HepG2 (cell line): ENCODE data around the gene SERTAD1. TPM values are rescaled to one million over a fixed set of nuclear protein-coding genes. Genes with fewer than 3 reads are reported as not detected.

Source experiments
- BRD4 ChIP-seq: sonication (generic); formaldehyde crosslinking; IDR thresholded peaks from 2 replicates; pipeline ENCODE4 v1.4.0; 2020; ENCODE audit warnings: missing genetic modification reagents
- E2F5 ChIP-seq: sonication (generic); formaldehyde crosslinking; conservative IDR thresholded peaks from 2 replicates; pipeline ENCODE4 v1.4.0; 2020; ENCODE audit warnings: missing genetic modification reagents
- KAT2B ChIP-seq: fragments of 150-350 bp; IDR thresholded peaks from 2 replicates; pipeline ENCODE4 v1.6.1; 2014; ENCODE audit warnings: low read depth, low read length, borderline replicate concordance
- PAF1 ChIP-seq: IDR thresholded peaks from 2 replicates; pipeline ENCODE4 v1.6.1; 2016; ENCODE audit warnings: missing genetic modification reagents, missing compliant biosample characterization
- PHF21A ChIP-seq: sonication (generic); formaldehyde crosslinking; IDR thresholded peaks from 2 replicates; pipeline ENCODE4 v1.5.0; 2020; ENCODE audit warnings: mild to moderate bottlenecking, missing genetic modification reagents
- TBX2 ChIP-seq: sonication (generic); formaldehyde crosslinking; IDR thresholded peaks from 2 replicates; pipeline ENCODE4 v1.5.0; 2020; ENCODE audit warnings: missing genetic modification reagents, mild to moderate bottlenecking, borderline replicate concordance
- USF2 ChIP-seq, 2 experiments: sonication (generic) in 1 of 2; formaldehyde crosslinking in 1 of 2; IDR thresholded peaks; 2 replicates each; pipeline versions ENCODE4 v1.5.1 to v1.6.1; 2011 to 2020; ENCODE audit warnings: borderline replicate concordance in 1 of 2, low read depth in 1 of 2, low read length in 1 of 2, mild to moderate bottlenecking in 1 of 2, missing genetic modification reagents in 1 of 2, moderate library complexity in 1 of 2
- ZBTB4 ChIP-seq: sonication (generic); formaldehyde crosslinking; IDR thresholded peaks from 2 replicates; pipeline ENCODE4 v1.4.0; 2020; ENCODE audit warnings: missing genetic modification reagents, mild to moderate bottlenecking, borderline replicate concordance
- ZBTB8A ChIP-seq: sonication (generic); formaldehyde crosslinking; IDR thresholded peaks from 2 replicates; pipeline ENCODE4 v1.4.0; 2020; ENCODE audit warnings: mild to moderate bottlenecking, low read depth, missing genetic modification reagents, borderline replicate concordance
- ZMAT3 ChIP-seq: sonication (generic); formaldehyde crosslinking; conservative IDR thresholded peaks from 2 replicates; pipeline ENCODE4 v1.7.0; 2021; ENCODE audit warnings: missing genetic modification reagents
- ZNF292 ChIP-seq: sonication (generic); formaldehyde crosslinking; IDR thresholded peaks from 2 replicates; pipeline ENCODE4 v1.8.1; 2022; ENCODE audit warnings: mild to moderate bottlenecking, low read depth, missing genetic modification reagents, borderline replicate concordance
- ZNF691 ChIP-seq: sonication (generic); formaldehyde crosslinking; IDR thresholded peaks from 2 replicates; pipeline ENCODE4 v1.4.0; 2020; ENCODE audit warnings: missing genetic modification reagents, low read depth, mild to moderate bottlenecking, borderline replicate concordance
- polyA plus RNA-seq, 8 experiments: library from polyadenylated mRNA; depleted of rRNA in 3 of 8; stranded (reverse) in 7 of 8; unstranded in 1 of 8; fragments of >200 nt; fragmentation: Illumina TruSeq in 4 of 8; extraction: Trizol in 4 of 8; gene quantifications; 2 replicates each; pipeline versions ENCODE4 v1.2.1 to v1.2.3, GENCODE V29; 2011 to 2016; ENCODE audit warnings: low read depth in 4 of 8, missing spikeins in 1 of 8, mixed read lengths in 1 of 8; ENCODE audit not compliant: insufficient read depth in 1 of 8
- total RNA-seq, 5 experiments: library from RNA; depleted of rRNA; stranded (reverse); fragments of >200 nt; fragmentation: Illumina TruSeq; extraction: Trizol; gene quantifications; 2 replicates each; pipeline ENCODE4 v1.2.3, GENCODE V29; 2016; ENCODE audit warnings: low read depth in 1 of 5
- TF ChIP-seq, protein P1 (sequence below): sonication (generic); formaldehyde crosslinking; IDR thresholded peaks from 2 replicates; pipeline ENCODE4 v1.9.0; 2021; ENCODE audit warnings: mild to moderate bottlenecking, missing genetic modification reagents

The SERTAD1 gene
- total and polyA plus RNA-seq, 2 of the 13 experiments (the other 11 are each of a cell fraction or from before 2014, with no cell fraction given), result 4.3 to 4.5 TPM

DNA sequence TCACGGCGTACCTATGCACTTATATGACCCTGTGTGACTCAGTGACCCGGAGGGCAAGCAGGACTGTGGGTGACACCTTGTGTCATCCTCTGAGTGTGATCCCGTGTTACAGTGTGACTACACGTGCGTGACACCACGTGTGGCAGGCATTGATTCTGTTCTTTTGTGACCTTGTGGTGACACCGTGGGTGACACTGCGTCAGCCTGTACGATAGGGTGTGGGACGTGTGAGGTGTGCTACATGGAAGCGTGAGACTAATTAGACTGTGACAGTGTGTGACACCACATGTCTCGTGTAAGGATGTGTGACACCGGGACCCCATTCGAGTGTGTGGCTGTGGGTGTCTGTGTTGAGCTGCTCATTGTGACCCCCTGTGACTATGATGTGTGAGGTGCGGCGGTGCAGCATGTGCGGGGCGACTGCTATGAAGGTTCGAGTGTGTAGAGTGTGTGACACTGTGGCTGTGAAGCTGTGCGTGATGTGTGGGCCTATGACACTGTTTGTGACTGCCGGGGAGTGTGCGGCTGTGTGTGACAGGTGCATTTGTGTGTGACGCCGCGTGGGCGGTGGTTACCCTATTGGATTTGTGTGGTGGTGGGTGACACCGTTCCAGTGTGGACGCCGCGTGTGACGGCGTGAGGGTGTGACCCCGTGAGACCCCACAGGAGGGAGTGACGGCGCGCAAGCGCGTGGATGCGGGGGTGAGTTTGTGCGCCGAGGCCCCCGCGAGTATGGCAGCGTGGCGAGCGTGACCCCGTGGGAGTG is 40.6 kb upstream of the SERTAD1 start (continued):
- TF ChIP-seq USF2 (IDR thresholded peaks at IDR 0.05; ENCODE audit: low read depth, low read length) (0 out of 2 replicates have a peak, but pooled peaks have one; percentile 16), USF2 (CRISPR knock-in tag; IDR thresholded peaks at IDR 0.05; ENCODE audit: borderline replicate concordance) (no peak), ZMAT3 (CRISPR knock-in tag) (no peak), PHF21A (no peak), KAT2B (no peak), ZNF292 (CRISPR knock-in tag) (no peak), E2F5 (no peak), ZBTB8A (CRISPR knock-in tag) (no peak), BRD4 (CRISPR knock-in tag) (no peak), ZBTB4 (no peak), TBX2 (peak; percentile 45; the same call in 1 of the 2 replicates), PAF1 (no peak), ZNF691 (no peak)
- TF ChIP-seq, protein P1, sequence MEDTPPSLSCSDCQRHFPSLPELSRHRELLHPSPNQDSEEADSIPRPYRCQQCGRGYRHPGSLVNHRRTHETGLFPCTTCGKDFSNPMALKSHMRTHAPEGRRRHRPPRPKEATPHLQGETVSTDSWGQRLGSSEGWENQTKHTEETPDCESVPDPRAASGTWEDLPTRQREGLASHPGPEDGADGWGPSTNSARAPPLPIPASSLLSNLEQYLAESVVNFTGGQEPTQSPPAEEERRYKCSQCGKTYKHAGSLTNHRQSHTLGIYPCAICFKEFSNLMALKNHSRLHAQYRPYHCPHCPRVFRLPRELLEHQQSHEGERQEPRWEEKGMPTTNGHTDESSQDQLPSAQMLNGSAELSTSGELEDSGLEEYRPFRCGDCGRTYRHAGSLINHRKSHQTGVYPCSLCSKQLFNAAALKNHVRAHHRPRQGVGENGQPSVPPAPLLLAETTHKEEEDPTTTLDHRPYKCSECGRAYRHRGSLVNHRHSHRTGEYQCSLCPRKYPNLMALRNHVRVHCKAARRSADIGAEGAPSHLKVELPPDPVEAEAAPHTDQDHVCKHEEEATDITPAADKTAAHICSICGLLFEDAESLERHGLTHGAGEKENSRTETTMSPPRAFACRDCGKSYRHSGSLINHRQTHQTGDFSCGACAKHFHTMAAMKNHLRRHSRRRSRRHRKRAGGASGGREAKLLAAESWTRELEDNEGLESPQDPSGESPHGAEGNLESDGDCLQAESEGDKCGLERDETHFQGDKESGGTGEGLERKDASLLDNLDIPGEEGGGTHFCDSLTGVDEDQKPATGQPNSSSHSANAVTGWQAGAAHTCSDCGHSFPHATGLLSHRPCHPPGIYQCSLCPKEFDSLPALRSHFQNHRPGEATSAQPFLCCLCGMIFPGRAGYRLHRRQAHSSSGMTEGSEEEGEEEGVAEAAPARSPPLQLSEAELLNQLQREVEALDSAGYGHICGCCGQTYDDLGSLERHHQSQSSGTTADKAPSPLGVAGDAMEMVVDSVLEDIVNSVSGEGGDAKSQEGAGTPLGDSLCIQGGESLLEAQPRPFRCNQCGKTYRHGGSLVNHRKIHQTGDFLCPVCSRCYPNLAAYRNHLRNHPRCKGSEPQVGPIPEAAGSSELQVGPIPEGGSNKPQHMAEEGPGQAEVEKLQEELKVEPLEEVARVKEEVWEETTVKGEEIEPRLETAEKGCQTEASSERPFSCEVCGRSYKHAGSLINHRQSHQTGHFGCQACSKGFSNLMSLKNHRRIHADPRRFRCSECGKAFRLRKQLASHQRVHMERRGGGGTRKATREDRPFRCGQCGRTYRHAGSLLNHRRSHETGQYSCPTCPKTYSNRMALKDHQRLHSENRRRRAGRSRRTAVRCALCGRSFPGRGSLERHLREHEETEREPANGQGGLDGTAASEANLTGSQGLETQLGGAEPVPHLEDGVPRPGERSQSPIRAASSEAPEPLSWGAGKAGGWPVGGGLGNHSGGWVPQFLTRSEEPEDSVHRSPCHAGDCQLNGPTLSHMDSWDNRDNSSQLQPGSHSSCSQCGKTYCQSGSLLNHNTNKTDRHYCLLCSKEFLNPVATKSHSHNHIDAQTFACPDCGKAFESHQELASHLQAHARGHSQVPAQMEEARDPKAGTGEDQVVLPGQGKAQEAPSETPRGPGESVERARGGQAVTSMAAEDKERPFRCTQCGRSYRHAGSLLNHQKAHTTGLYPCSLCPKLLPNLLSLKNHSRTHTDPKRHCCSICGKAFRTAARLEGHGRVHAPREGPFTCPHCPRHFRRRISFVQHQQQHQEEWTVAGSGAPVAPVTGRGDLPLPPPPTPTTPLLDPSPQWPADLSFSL (CRISPR knock-in tag), result peak; percentile 9; the same call in 1 of the 2 replicates
